Measurements from ENCODE around the gene FCMR. TPM values are rescaled to one million over a fixed set of nuclear protein-coding genes. Genes with fewer than 3 reads are reported as not detected.

The FCMR gene
- total RNA-seq, 1 experiment from 2014 or later, result 1.5 TPM

- peak; percentile 94 for DNase-seq
- peaks cover 4% of the 10 kb centered on the region; the same call in 1 of the 2 replicates for H3K9me2 ChIP-seq (replicated peaks; ENCODE audit: low read length)
- intact Hi-C loops (cut with micrococcal nuclease), result no loop called here
- H3K27ac ChIP-seq (ENCODE audit: low read length), result peak overlapping the region; percentile 86
- peaks cover 55% of the 10 kb centered on the region for H3K4me1 ChIP-seq (ENCODE audit: insufficient read depth, low read length)
- TF ChIP-seq EZH2 (IDR thresholded peaks at IDR 0.05; ENCODE audit: low read length, unreplicated experiment) (no peak), CTCF (conservative IDR thresholded peaks at IDR 0.05; ENCODE audit: low read depth, low read length) (peak; percentile 37; the same call in 1 of the 2 replicates), EZH2phosphoT487 (IDR thresholded peaks at IDR 0.05; ENCODE audit: borderline replicate concordance, low read length) (no peak)
- no peaks in the 10 kb centered on the region for H3K9me3 ChIP-seq (ENCODE audit: low read length)
- H2AFZ ChIP-seq (ENCODE audit: low read length), result peak overlapping the region; percentile 66
- no TSS peak for BruUV-seq (replicated peaks)
- peak overlapping the region; percentile 88 for H3K4me2 ChIP-seq (ENCODE audit: low read length)
- peak; percentile 65 for ATAC-seq
- peak overlapping the region; percentile 92 for H3K9ac ChIP-seq (ENCODE audit: low read length)
- H3K4me3 ChIP-seq (ENCODE audit: low read length), result peak overlapping the region; percentile 65
- CTCF ChIA-PET, result interaction anchor here (0.5 to 1.8 kb wide), 14 partner anchors 11 to 412 kb away, joined by 3 to 19 read pairs (median 4); partner anchors contain the start of gene CD55
- POLR2A ChIA-PET (ENCODE audit: unreplicated experiment), result interaction anchor here (0.6 to 1.6 kb wide), 7 partner anchors 11 to 516 kb away, joined by 3 to 21 read pairs (median 6); partner anchors contain the start of gene C1orf116
- H4K20me1 ChIP-seq (ENCODE audit: low read length), result no peaks in the 10 kb centered on the region
- H3F3A ChIP-seq (ENCODE audit: low read length, unreplicated experiment), result peaks cover 7% of the 10 kb centered on the region
- H3K36me3 ChIP-seq (ENCODE audit: low read depth, low read length), result no peaks in the 10 kb centered on the region
- no peaks in the 10 kb centered on the region for H3K27me3 ChIP-seq (ENCODE audit: low read length)
- no peaks in the 10 kb centered on the region for H3K79me2 ChIP-seq (ENCODE audit: low read length)
Measured at GRCh38 chr1:206909161-206909882, 12.4 kb downstream of the FCMR start.

GRCh38 chr1:206908038-206908437 lies 13.7 kb downstream of the FCMR start:
- no peak for TF ChIP-seq EZH2phosphoT487 (IDR thresholded peaks at IDR 0.05; ENCODE audit: borderline replicate concordance, low read length)
- TF ChIP-seq EZH2 (IDR thresholded peaks at IDR 0.05; ENCODE audit: low read length, unreplicated experiment), result no peak
- peaks cover 61% of the 10 kb centered on the region for H3K4me1 ChIP-seq (ENCODE audit: insufficient read depth, low read length)
- CTCF ChIA-PET, result interaction anchor here (1.2 to 1.6 kb wide), 2 partner anchors 98 to 125 kb away, joined by 5 to 6 read pairs; no protein-coding TSS in a partner anchor

GRCh38 chr1:206907304-206907991 lies 14.3 kb downstream of the FCMR start:
- intact Hi-C loops (cut with micrococcal nuclease), result no loop called here
- Histone ChIP-seq H3K27ac (ENCODE audit: low read length) (peak overlapping the region; percentile 86; the same call in 1 of the 2 replicates), H3K36me3 (ENCODE audit: low read depth, low read length) (0 out of 2 replicates have a peak, but pooled peaks cover 2% of the 10 kb centered on the region), H3F3A (ENCODE audit: low read length, unreplicated experiment) (peaks cover 7% of the 10 kb centered on the region), H3K9me3 (ENCODE audit: low read length) (no peaks in the 10 kb centered on the region), H3K27me3 (ENCODE audit: low read length) (no peaks in the 10 kb centered on the region), H3K4me3 (ENCODE audit: low read length) (no peak overlapping the region), H2AFZ (ENCODE audit: low read length) (no peak overlapping the region), H3K79me2 (ENCODE audit: low read length) (no peaks in the 10 kb centered on the region), H4K20me1 (ENCODE audit: low read length) (no peaks in the 10 kb centered on the region), H3K9ac (ENCODE audit: low read length) (no peak overlapping the region), H3K9me2 (replicated peaks; ENCODE audit: low read length) (peaks cover 4% of the 10 kb centered on the region; the same call in 1 of the 2 replicates), H3K4me1 (ENCODE audit: insufficient read depth, low read length) (peaks cover 61% of the 10 kb centered on the region), H3K4me2 (ENCODE audit: low read length) (no peak overlapping the region)
- ATAC-seq (no peak), DNase-seq (no peak)
- ChIA-PET POLR2A (ENCODE audit: unreplicated experiment) (no interaction called here), CTCF (no interaction called here)
- no peak for TF ChIP-seq EZH2 (IDR thresholded peaks at IDR 0.05; ENCODE audit: low read length, unreplicated experiment)
- no peak for TF ChIP-seq EZH2phosphoT487 (IDR thresholded peaks at IDR 0.05; ENCODE audit: borderline replicate concordance, low read length)
- peak; percentile 67 for TF ChIP-seq CTCF (conservative IDR thresholded peaks at IDR 0.05; ENCODE audit: low read depth, low read length)
- no TSS peak for BruUV-seq (replicated peaks)

More at GRCh38 chr1:206908038-206908437, 13.7 kb downstream of the FCMR start:
- intact Hi-C loops (cut with micrococcal nuclease), result no loop called here
- H2AFZ ChIP-seq (ENCODE audit: low read length), result no peak overlapping the region
- no peak overlapping the region for H3K4me3 ChIP-seq (ENCODE audit: low read length)
- BruUV-seq (replicated peaks), result no TSS peak
- peaks cover 7% of the 10 kb centered on the region for H3F3A ChIP-seq (ENCODE audit: low read length, unreplicated experiment)
- DNase-seq (peak; percentile 47), ATAC-seq (no peak)
- H3K79me2 ChIP-seq (ENCODE audit: low read length), result no peaks in the 10 kb centered on the region
- no peaks in the 10 kb centered on the region for H4K20me1 ChIP-seq (ENCODE audit: low read length)
- H3K9me3 ChIP-seq (ENCODE audit: low read length), result no peaks in the 10 kb centered on the region
- 0 out of 2 replicates have a peak, but pooled peaks cover 2% of the 10 kb centered on the region for H3K36me3 ChIP-seq (ENCODE audit: low read depth, low read length)
- H3K27me3 ChIP-seq (ENCODE audit: low read length), result no peaks in the 10 kb centered on the region
- peak overlapping the region; percentile 86 for H3K27ac ChIP-seq (ENCODE audit: low read length)
- POLR2A ChIA-PET (ENCODE audit: unreplicated experiment), result interaction anchor here (1.5 kb wide), 1 partner anchor 9 kb away, joined by 6 read pairs; no protein-coding TSS in a partner anchor
- H3K4me2 ChIP-seq (ENCODE audit: low read length), result peak overlapping the region; percentile 88; the same call in 1 of the 2 replicates
- peaks cover 4% of the 10 kb centered on the region; the same call in 1 of the 2 replicates for H3K9me2 ChIP-seq (replicated peaks; ENCODE audit: low read length)
- peak overlapping the region; percentile 92; the same call in 1 of the 2 replicates for H3K9ac ChIP-seq (ENCODE audit: low read length)

Measured in PC-3 (cell line).